NCI-H2029 (cell line): ENCODE measurements around the gene OR7G1.
"Not testable (repeated sequence)": the region's sequence is repeated elsewhere in the genome, so short reads cannot be mapped to it uniquely, and the experiment has no call there.

ENCODE experiments used
- DNase-seq: peaks from one replicate; lab custom pipeline; 2025; lab: John Stamatoyannopoulos, UW

The OR7G1 gene

DNA sequence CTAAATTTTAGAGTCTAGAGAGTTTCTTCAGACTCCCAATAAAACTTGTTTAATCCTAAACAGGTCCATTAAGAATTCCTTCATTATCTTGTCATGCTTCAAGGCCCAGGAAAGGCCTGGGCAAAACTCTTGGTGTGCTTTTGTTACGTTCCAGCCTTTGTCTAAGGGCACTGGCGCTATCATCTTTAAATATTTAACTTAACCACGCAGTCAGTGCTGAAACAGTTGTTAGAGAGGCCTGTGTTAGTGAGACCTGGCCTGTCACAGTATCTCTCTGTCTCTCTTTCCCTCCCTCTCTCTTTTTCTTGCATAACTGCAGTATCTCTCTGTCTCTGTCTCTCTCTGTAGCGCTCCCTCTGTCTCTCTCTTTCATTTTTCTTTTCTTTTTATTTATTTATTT, 36.9 kb downstream of the OR7G1 start:
- DNase-seq = no peak

GRCh38 chr19:9076901-9077300, 38.7 kb downstream of the OR7G1 start:
- DNase-seq = no peak

DNA sequence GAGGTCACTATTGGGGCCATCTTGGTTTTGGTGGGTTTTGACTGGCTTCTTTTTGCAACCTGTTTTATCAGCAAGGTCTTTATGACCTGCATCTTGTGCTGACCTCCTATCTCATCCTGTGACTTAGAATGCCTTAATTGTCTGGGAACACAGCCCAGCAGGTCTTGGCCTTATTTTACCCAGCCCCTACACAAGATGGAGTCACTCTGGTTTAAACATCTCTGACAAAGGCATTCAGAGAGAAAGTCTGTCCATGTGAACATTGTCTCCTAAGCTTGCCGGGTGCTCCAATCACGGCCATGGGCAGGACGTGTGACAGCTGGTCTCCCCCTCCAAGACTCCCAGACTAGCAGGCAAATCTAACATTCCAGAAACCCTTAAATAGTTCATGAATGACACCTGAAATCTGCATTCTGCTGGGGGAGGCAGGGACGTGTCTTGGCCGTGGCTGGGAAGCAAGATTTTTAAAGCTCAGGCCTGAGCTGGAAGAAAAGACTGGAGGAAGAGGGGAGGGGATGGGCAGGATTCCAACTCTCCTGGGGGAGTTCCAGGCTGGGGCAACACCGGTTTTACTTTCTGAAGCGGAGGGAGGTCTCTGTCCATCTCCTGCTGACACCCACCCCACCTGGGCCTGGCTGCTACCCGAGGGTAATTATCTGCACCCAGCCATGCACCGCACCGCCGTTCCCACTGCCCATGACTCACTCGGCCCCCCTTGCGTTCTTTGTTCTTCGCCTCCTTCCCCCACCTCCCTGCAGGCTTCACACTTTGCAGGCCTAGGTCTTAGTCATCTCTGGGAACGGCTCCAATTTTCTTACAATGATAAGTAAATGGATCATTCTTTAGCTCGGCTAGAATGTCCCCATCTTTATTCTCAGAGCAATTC, 40.3 kb downstream of the OR7G1 start:
- peak; percentile 63 for DNase-seq

DNA sequence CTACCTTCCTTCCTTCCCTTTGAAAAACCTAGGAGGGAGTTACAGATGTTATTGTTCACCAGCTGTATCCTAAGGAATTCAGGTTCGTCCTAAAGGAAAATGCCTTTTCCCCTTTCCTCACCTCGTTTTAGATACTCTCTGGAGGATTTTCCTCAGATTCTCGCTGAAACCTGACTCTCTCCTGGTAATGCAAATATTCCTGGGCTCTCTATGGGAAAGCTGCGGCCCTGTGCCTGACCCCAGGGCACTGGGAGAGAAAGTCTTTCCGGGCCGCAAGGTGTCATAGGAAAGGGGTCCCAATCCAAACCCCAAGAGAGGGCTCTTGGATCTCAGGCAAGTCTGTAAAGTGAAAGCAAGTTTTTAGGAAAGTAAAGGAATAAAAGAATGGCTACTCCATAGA, 41.8 kb downstream of the OR7G1 start:
- DNase-seq = no peak

DNA sequence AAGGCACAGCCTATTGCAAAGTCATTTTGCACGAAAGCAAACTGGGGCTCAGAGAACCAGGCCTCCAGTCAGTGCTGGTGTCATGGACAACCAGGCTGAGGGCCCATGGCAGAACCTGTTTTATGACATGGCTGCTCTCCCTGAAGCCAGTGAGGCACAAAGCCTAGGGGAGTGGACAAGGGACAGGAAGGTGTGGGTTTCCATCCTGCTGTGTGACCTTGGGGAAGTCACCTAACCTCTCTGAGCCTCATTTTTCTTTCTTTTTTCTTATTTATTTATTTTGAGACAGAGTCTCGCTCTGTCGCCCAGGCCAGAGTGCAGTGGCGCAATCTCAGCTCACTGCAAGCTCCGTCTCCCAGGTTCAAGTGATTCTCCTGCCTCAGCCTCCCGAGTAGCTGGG, 43.8 kb downstream of the OR7G1 start:
- not testable (repeated sequence) for DNase-seq

- DNase-seq = no peak
Measured at GRCh38 chr19:9070066-9070465, 45.5 kb downstream of the OR7G1 start.

DNA sequence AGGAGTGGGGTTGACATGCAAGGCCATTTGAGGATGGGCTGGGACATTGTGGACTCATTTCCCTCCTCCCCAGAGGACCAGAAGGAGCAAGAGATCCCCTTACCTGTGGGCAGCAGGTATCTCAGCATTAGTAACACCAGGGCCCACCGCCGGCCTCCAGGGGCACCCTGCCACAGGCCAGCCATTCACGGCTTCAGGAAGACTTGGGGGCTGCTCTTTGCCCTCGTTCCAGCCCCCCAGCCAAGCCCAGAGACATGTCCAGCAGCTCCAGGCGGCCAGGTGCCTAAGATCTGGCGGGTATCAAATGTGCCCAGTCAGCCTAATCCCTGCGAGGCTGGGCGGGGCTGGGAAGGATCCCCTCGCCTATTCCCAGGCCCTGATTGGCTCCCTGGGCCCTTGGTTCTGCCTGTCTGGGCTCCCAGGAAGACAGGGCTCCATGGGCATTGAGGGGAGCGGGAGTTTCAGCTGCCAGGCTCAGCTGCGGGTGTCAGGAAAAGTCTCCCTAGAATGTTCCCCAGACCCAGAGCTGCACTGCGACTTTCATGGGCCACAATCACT, 50.0 kb downstream of the OR7G1 start:
- DNase-seq = no peak
